GM06990 (cell line): ENCODE measurements around the gene ITIH3.

Experiments used
- DNase-seq: peaks from one replicate; pipeline ENCODE4 v3.0.0-alpha.2; 2011; ENCODE audit not compliant: insufficient read length; ENCODE audit errors: extremely low read depth
- H3K27me3 ChIP-seq: replicated peaks from 2 replicates; pipeline ENCODE4 v1.6.0; 2011; ENCODE audit warnings: low read length; ENCODE audit not compliant: control insufficient read depth, insufficient read depth
- H3K36me3 ChIP-seq: 2 replicates; pipeline ENCODE4 v1.5.1; 2011; ENCODE audit warnings: low read length; ENCODE audit not compliant: control insufficient read depth, insufficient read depth
- H3K4me3 ChIP-seq: replicated peaks from 2 replicates; pipeline ENCODE4 v1.5.1; 2011; ENCODE audit warnings: low read depth, mild to moderate bottlenecking, control low read depth, low read length
- CTCF ChIP-seq: IDR thresholded peaks from 2 replicates; pipeline ENCODE4 v1.5.1; 2011; ENCODE audit warnings: low read length, control low read depth, mild to moderate bottlenecking, inconsistent platforms; ENCODE audit not compliant: insufficient read depth, poor library complexity, severe bottlenecking

Gene ITIH3

GRCh38 chr3:52846432-52846965 lies 51.9 kb downstream of the ITIH3 start:
- no peak overlapping the region for H3K4me3 ChIP-seq
- H3K36me3 ChIP-seq: peaks cover 15% of the 10 kb centered on the region
- no peak for DNase-seq
- no peak for TF ChIP-seq CTCF
- H3K27me3 ChIP-seq: no peaks in the 10 kb centered on the region

GRCh38 chr3:52847241-52847640 lies 52.6 kb downstream of the ITIH3 start:
- no peak for TF ChIP-seq CTCF
- Histone ChIP-seq H3K27me3 (no peaks in the 10 kb centered on the region), H3K4me3 (no peak overlapping the region), H3K36me3 (peaks cover 16% of the 10 kb centered on the region)
- no peak for DNase-seq

- no peak for TF ChIP-seq CTCF
- no peak for DNase-seq
- Histone ChIP-seq H3K27me3 (no peaks in the 10 kb centered on the region), H3K4me3 (no peak overlapping the region), H3K36me3 (peaks cover 11% of the 10 kb centered on the region)
Observed at GRCh38 chr3:52847726-52848125, 53.1 kb downstream of the ITIH3 start.

GRCh38 chr3:52848617-52849016 lies 54.0 kb downstream of the ITIH3 start:
- no peak for DNase-seq
- H3K36me3 ChIP-seq: peaks cover 11% of the 10 kb centered on the region
- no peaks in the 10 kb centered on the region for H3K27me3 ChIP-seq
- TF ChIP-seq CTCF: no peak
- H3K4me3 ChIP-seq: no peak overlapping the region

GRCh38 chr3:52849656-52850055 lies 55.1 kb downstream of the ITIH3 start:
- Histone ChIP-seq H3K27me3 (no peaks in the 10 kb centered on the region), H3K4me3 (no peak overlapping the region), H3K36me3 (peaks cover 11% of the 10 kb centered on the region)
- no peak for DNase-seq
- no peak for TF ChIP-seq CTCF

GRCh38 chr3:52851348-52851747 lies 56.8 kb downstream of the ITIH3 start:
- no peak for DNase-seq
- H3K36me3 ChIP-seq: peaks cover 10% of the 10 kb centered on the region
- H3K27me3 ChIP-seq: no peaks in the 10 kb centered on the region
- no peak overlapping the region for H3K4me3 ChIP-seq
- TF ChIP-seq CTCF: peak; percentile 60
